ENCODE data around the gene SUN1. TPM values are rescaled to one million over a fixed set of nuclear protein-coding genes. Genes with fewer than 3 reads are reported as not detected.
"Not testable (repeated sequence)": the region's sequence is repeated elsewhere in the genome, so short reads cannot be mapped to it uniquely, and the experiment has no call there.

Gene SUN1
- total RNA-seq, 1 donor from 2014 or later: 207 TPM

DNA sequence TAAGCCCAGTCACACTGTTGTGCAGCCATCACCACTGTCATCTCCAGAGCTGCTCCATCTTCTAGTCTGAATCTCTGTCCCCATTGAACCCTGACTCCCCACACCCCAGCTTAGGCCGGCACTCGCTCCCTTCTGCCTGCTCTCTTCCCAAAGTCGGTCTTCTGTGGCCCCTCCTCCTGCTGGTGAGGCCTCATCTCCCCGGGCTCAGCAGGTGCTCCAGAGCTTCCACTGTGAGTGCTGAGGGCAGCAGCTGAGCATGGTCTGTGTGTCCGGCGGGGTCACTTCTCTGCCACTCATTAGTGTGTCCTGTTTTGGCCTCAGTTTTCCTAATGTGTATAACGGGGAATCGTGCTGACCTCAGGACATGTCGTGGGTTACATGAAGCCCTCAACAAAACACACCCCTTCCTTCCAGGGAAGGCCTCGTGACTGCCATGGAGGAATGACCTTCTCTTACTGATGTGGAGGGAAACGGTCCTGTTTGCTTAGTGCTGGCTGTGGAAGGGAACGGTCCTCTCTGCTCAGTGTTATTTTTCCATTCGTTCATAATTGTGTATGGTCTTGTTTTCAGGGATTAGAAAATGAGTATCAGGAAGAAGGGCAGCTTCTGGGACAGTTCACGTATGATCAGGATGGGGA lies 39.7 kb downstream of the SUN1 start:
- DNase-seq (ENCODE audit: low spot score) (no peak), ATAC-seq (no peak)
- intact Hi-C loops (cut with DNase I): no loop called here

DNA sequence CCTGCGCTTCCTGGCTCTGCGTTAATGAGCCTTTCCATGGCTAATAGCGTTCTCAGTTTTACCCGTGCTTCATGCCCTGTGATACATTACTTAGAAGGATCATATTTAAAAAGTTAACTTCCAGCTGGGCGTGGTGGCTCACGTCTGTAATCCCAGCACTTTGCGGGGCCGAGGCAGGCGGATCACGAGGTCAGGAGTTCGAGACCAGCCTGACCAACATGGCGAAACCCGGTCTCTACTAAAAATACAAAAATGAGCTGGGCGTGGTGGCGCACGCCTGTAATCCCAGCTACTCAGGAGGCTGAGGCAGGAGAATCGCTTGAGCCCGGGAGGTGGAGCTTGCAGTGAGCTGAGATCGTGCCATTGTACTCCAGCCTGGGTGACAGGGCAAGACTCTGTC lies 40.4 kb downstream of the SUN1 start:
- not testable (repeated sequence) for DNase-seq (ENCODE audit: low spot score); ATAC-seq

DNA sequence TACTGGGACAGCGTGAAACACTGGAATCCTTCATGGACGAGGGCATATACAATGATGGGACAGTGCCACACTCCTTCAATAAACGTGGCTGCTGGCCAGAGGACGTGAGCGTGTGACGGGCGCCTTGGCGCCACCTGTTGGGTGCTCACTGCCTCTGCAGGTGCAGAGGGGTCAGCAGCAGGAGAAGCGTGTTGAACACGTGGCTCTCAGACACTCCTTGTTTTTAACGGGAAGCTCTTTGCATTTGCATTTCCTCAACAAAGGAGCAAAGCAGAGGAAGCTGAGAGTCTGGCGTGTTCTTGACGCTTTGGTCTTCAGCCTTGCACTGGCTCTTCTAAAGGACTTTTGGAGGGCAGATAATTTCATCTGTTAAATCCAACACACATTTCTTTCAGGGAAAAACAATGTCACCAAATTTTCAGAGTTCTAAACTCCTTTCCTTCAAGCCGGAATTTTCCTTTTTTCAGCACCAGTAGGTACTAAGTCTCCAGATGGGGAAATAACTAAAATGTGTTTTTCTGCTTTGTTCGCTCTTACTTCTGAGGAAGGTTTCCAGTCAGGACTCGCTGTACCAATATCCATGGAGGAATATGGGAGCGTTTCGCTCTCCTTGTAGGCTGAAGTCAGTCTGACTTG lies 41.2 kb downstream of the SUN1 start:
- ATAC-seq: peak; percentile 55
- intact Hi-C loops (cut with DNase I): no loop called here
- DNase-seq (ENCODE audit: low spot score): peak; percentile 86

More for the DNA sequence above, 40.4 kb downstream of the SUN1 start:
- intact Hi-C loops (cut with DNase I): not testable (repeated sequence)

DNA sequence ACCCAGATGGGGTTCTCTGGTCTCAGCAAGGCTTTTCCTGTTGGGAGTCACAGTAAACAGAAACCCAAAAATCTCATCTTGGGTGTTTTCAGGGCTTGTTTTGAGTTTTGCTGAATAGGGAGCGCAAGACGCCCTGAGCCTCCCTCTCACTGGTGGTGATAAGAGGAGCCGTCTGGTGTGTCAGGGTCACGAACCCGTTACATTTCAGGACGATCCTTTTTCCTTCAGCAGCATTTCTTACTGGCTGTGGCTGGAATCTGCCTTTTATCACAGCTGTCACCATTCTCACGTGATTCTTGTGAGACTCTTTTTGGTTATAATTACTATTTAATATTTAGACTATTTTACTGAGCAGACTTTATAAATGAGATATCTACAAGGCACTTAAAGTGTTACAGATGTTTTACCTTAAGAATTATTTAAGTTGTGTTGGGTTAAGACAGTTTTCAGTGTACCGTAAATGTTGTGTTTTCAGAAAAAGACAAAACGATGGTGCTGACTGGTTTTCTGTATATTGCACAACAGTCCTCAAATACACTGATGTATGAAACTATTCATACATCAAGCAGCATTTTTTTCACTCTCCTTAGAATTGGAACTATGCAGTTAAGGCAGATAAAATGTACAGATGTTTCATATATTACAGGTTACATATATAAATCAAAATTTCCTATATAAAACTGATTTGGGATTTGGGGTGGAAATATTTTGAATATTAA lies 41.9 kb downstream of the SUN1 start:
- intact Hi-C loops (cut with DNase I): no loop called here
- no peak for ATAC-seq
- DNase-seq (ENCODE audit: low spot score): no peak

DNA sequence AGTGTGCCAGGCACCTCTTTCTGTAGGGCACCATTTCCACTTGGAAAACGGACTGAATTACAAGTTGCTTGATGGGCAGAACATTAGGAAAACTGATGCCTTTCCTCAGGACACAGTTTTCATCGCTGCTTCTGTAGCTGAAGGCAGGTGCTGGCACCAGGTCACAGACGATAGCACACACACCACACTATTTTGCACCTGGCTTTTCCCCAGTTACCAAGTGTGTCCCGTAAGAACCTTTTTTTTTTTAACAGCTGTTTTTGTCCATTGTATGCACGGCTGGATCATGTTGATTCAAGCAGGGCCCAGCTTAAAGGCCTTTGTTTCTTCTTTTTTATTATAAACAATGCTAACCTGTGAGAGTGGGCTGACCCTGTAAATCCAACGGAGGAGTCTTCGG lies 42.8 kb downstream of the SUN1 start:
- ATAC-seq (no peak), DNase-seq (ENCODE audit: low spot score) (no peak)
- intact Hi-C loops (cut with DNase I): no loop called here

DNA sequence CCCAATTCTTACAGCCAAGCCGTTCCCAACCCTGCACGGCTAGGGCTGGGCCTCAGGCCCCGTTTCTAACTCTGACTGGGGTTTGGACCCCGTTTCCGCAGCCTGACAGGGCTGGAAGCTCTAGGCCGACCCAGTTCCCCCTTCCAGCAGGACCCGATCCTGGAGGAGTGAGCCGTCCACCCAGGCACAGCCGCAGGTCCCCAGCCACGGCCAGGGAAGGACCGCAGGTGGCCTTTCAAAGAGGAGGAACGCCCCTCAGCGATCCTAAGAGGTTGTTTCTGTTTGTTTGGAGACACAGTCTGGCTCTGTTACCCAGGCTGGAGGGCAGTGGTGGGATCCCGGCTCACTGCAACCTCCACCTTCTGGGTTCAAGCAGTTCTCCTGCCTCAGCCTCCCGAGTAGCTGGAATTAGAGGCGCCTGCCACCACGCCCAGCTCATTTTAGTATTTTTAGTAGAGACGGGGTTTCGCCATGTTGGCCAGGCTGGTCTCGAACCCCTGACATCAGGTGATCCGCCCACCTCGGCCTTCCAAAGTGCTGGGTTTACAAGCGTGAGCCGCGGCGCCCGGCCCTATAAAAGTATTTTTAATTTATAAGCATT lies 43.3 kb downstream of the SUN1 start:
- DNase-seq (ENCODE audit: low spot score) (peak; percentile 78), ATAC-seq (peak; percentile 3)
- intact Hi-C loops (cut with DNase I): no loop called here

DNA sequence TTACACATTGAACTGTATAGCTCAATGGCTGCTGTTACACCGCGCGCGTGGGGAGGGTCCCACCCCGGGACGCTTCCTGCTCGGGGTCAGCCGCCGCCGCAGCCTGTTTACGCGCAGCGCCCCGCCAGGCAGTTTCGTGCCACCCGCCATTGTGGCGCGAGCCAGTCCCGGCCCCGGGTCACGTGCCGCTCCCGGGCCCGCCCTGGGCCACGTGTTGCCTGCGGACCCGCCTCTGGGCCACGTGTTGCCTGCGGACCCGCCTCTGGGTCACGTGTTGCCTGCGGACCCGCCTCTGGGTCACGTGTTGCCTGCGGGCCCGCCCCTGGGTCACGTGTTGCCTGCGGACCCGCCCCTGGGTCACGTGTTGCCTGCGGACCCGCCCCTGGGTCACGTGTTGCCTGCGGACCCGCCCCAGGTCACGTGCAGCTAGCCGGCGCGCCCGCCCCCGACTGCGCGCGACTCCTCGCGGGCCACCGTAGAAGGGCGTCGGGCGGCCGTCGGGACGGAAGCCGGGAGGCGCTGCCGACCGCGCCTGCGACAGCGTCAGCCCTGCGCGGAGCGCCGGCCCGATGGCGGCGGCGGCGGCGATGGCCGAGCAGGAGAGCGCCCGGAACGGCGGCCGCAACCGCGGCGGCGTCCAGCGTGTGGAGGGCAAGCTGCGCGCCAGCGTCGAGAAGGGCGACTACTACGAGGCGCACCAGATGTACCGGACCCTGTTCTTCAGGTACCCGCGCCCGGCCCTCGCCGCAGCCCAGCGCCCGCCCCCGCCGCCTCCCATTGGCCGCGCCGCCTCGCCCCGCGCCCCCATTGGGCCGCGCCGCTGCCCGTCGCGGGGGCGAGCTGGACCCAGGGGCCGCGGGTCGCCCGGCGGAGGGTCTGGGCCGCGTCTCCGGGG lies 44.0 kb downstream of the SUN1 start, which contains the start of gene GET4:
GET4 (plus strand) TSS at position 478 of the 895 bp plus-strand sequence; CDS start at position 570, 92 bp downstream.
- peak; percentile 90 for ATAC-seq
- intact Hi-C loops (cut with DNase I): no loop called here
- DNase-seq (ENCODE audit: low spot score): peak; percentile 98

DNA sequence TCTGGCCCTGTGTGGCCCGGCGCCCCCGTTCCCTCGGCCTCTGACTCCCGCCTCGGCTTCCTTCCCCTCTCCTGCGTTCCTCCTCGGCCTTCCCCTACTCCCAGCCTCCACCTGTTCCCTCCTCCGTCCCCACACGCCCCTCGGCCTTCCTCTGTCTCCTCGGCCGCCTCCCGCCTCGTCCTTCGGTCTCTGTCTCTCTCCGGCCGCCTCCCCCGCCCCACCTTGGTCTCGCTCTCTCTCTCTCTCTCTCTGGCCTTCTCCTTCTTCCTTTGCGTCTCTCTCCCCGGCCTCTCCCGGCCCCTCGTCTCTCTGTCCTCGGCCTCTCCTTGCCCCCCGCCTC lies 44.7 kb downstream of the SUN1 start:
- DNase-seq (ENCODE audit: low spot score): no peak
- no peak for ATAC-seq
- intact Hi-C loops (cut with DNase I): no loop called here

DNA sequence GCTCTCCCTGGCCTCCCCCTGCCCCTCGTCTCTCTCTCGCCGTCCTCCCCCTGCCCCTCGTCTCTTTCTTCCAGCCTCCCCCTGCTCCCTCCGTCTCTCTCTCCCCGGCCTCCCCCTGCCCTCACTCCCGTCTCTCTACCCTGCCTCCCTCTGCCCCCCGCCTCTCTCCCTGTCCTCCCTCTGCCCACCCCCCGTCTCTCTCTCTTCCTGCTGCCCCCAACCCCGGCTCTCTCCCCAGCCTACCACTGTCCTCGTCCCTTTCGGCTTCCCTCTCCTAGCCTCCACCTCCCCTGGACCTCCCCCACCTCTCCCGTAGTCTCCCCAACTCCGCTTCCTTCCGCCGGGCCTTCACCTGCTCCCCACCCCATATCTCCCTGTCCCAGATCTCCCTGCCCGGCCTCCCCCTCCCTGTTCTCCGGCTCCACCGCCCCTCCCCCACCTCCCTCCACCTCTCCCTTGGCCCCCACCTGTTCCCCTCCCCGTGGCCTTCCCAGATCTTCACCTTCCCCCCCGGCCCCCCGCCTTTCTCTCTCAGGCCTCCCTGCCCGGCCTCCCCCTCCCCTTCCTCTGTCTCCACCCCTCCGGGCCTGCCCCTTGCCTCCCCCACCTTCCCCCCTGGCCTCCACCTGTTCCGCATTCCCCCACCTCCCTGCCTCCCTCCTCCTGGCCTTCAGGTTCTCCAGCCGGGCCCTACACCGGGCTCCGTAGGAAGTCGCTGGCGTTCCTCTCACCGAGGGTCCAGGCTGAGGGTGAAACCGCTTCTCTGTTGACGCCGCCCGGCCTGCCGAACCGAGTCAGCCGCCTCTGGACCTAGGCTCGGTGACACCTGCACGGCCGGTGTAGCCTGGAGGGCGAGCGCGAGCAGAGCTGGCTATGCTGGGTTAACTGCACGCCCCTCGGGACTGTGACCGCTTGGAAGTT lies 45.3 kb downstream of the SUN1 start:
- ATAC-seq (no peak), DNase-seq (ENCODE audit: low spot score) (no peak)
- intact Hi-C loops (cut with DNase I): no loop called here

DNA sequence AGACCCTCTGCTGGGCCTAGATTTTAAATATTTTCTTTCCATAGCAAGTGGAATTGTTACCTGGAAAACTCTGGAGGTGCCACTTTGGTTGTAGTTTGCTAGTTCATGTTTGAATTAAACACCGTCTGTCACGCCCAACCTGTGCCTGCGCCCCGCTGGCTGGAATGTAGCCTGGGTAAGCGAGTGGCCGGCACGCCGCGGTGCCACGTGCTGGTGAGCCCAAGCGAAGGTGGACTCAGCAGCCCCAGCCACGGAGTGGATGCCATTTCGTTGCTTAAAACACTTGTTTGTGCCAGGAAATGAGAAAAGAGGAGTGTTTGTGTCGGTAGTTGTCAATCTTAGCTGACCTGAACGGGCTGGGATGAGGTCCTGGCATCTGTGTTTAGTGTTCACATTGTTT lies 46.8 kb downstream of the SUN1 start:
- intact Hi-C loops (cut with DNase I): no loop called here
- ATAC-seq (no peak), DNase-seq (ENCODE audit: low spot score) (no peak)

DNA sequence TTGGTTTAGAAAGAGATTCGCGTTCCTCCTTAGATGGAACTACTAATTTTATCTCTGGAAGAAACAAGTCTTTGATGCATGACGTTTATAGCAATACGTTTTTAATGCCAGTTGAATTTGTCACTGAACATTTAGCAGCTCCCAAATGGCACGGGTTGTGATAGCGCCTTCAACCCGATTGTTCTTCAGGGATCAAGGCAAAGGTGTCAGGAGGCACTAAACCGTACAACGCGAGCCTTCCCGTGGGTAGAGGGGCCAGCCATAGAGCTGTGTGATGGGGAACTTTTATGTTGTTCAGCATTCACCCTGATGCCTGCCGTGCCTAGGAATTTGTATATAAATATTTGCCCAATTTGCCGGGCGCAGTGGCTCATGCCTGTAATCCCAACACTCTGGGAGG lies 47.4 kb downstream of the SUN1 start:
- DNase-seq (ENCODE audit: low spot score) (no peak), ATAC-seq (no peak)
- intact Hi-C loops (cut with DNase I): no loop called here

DNA sequence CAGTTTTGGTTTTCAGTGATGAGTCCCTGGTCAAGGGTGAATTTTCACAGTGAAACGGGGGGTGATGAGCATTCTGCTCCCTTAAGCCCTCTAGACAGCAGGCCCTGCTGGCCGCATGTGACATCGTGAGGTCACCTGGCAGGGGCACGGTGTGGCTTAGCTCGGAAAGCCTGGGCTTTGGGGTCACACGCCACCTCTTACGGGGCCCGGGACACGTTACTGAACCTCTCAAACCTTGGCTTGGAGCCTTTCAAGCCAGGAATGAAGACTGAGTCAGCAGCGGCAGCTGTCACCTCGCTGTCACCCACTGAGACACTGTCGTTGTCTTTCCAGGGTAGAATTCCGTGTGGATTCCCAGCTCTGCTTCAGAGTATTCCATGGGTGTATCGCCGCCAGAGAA lies 48.2 kb downstream of the SUN1 start:
- no peak for ATAC-seq
- DNase-seq (ENCODE audit: low spot score): no peak
- intact Hi-C loops (cut with DNase I): no loop called here

DNA sequence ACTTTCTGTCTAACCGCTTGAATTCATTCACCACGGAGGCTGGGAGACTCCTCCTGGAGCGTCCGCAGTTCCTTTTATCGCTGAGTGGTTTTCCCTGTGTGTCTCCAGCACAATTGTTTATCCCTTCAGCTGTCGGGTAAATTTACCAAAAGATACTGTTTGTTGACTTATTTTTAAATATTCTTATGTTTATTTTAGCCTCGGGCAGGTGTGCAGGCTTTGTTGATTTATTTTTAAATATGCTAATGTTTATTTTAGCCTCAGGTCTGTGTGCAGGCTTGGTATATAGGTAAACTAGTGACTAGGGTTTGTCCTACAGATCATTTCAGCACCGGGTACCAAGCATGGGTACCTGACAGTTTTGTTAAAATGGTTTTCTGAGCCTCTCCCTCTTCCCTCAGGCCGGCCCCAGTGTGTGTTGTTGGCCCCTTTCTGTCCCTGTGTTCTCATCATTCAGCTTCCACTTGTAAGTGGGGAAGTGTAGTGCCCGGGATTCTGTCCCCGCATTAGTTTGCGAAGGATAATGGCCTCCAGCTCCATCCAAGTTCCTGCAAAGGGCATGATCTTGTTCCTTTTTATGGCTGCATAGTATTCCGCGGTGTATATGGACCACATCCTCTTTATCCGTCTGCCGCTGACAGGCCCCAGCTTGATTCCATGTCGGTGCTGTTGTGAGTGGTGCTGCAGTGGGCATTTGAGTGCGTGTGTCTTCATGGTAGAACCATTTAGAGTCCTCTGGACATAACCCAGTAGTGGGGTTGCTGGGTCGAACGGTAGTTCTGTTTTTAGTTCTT lies 49.4 kb downstream of the SUN1 start:
- DNase-seq (ENCODE audit: low spot score): no peak
- no peak for ATAC-seq
- intact Hi-C loops (cut with DNase I): no loop called here

DNA sequence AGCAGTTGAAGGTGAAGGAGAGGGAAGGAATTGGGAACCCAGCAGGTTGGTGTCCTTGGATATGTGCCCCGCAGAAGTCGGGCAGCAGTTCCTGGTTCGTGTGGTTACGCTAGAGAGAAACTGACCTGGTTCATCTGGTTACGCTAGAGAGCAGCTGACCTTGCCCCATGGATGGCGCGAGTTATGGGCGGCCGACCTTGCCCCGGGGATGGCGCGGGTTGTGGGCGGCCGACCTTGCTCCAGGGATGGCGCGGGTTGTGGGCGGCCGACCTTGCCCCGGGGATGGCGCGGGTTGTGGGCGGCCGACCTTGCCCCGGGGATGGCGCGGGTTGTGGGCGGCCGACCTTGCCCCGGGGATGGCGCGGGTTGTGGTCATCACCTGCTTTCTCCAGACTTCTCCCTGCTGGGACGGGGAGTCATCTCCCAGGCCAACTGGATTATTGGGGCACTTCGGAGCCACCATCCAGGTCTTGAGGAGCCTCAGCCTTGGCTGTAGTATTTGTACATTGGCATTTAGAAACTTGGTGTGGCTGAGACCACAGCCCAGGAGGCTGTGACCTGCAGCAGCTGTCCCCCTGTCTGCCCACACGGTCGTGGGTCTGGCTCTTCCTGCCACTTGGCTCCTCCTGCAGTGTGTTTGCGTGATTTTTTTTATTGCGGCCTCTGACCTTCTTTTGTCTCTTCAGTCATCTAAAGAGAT lies 50.2 kb downstream of the SUN1 start:
- ATAC-seq (no peak), DNase-seq (ENCODE audit: low spot score) (no peak)
- intact Hi-C loops (cut with DNase I): no loop called here

DNA sequence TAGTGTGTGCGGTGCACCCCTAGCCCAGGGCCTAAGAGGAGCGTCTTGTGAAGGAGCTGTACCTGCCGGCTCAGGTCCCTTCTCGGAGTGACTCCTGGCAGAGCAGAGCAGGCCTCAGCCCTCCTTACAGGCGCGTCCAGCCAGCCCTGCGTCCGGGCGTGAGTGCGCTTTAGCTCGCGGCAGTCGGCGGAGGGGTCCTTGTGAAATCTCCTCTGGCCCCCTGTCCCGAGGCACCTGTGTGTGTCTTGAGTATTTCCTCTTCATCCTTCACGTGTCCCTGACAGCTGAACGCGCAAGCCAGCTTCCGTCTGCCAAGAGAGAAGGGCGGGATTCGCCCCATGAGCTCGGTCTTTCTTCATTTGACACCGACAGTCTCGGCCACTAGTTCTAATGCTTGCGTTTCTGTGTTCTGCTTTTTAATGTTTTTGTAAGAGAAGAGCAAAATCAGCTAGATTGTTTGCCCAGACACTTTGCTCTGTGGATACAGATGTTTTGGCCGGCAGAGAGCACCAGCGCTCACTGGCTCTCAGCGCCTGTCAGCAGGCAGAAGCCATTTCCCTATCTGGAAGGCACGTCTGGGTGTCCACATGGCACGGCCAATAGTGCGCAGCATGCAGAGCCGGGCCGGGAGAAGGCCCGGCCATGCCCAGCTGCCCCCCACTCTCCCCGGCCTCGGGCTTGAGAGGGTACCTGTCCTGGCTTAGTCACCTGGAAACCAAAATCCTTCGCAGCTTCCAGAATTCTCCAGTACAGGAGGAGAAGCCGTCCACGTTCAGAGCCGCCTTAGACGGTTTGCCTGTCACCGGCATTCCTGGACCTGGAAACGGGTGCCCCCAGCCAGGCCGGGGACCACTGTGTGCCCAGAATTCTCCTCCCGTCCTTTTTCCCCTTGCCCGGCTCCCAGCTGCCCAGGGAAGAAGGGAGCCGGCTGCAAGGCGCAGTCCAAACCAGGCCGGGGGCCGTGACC lies 51.1 kb downstream of the SUN1 start:
- intact Hi-C loops (cut with DNase I): no loop called here
- DNase-seq (ENCODE audit: low spot score) (no peak), ATAC-seq (no peak)

Measured in sciatic nerve (tissue), 2 donors.